Upper lobe of left lung (tissue), 6 donors: Measurements from ENCODE around the gene PLA2G5. TPM values are rescaled to one million over a fixed set of nuclear protein-coding genes. Genes with fewer than 3 reads are reported as not detected.
"Not testable (repeated sequence)": the region's sequence is repeated elsewhere in the genome, so short reads cannot be mapped to it uniquely, and the experiment has no call there.

Source experiments
- ATAC-seq, 2 donors: fragments of 200-7000 bp; cut with Tn5 transposase; one replicate each; pipeline ENCODE4 v1.9.1; 2022; ENCODE audit warnings: mild to moderate bottlenecking in 2 of 2, moderate library complexity in 2 of 2; ENCODE audit not compliant: low FRiP score in 2 of 2
- DNase-seq, 2 donors: peaks; one replicate each; pipeline ENCODE4 v3.0.0-alpha.2; 2019 to 2020
- H3K27ac ChIP-seq, 4 donors: fragments of 200-600 bp; sonication (generic); one replicate each; pipeline ENCODE4 v1.5.1; 2016 to 2019
- H3K27me3 ChIP-seq, 4 donors: fragments of 200-600 bp; sonication (generic); one replicate each; pipeline ENCODE4 v1.5.1; 2017 to 2019
- H3K36me3 ChIP-seq, 4 donors: fragments of 200-600 bp; sonication (generic); one replicate each; pipeline ENCODE4 v1.5.1; 2016 to 2019
- H3K4me1 ChIP-seq, 4 donors: fragments of 200-600 bp; sonication (generic); one replicate each; pipeline ENCODE4 v1.5.1; 2018 to 2019
- H3K4me3 ChIP-seq, 4 donors: fragments of 200-600 bp; sonication (generic); one replicate each; pipeline ENCODE4 v1.5.1; 2017 to 2019; ENCODE audit warnings: mild to moderate bottlenecking in 2 of 4, moderate library complexity in 1 of 4
- H3K9me3 ChIP-seq, 4 donors: fragments of 200-600 bp; sonication (generic); one replicate each; pipeline ENCODE4 v1.5.1; 2018 to 2019
- CTCF ChIP-seq, 6 experiments: fragments of 450-650 bp in 4 of 6; fragments of 200-600 bp in 2 of 6; sonication (generic) in 2 of 6; IDR thresholded peaks; one replicate each; pipeline ENCODE4 v1.5.1; 2016 to 2019; ENCODE audit warnings: antibody characterized with exemption in 6 of 6
- EP300 ChIP-seq, 4 donors: sonication (generic); formaldehyde crosslinking; IDR thresholded peaks; one replicate each; pipeline ENCODE4 v1.5.1; 2017; ENCODE audit warnings: antibody characterized with exemption in 4 of 4, control low read depth in 2 of 4
- POLR2A ChIP-seq, 4 donors: fragments of 450-650 bp; IDR thresholded peaks; one replicate each; pipeline ENCODE4 v1.5.1; 2016 to 2017; ENCODE audit warnings: antibody characterized with exemption in 4 of 4, mild to moderate bottlenecking in 2 of 4
- POLR2AphosphoS5 ChIP-seq, 2 donors: sonication (generic); formaldehyde crosslinking; IDR thresholded peaks; one replicate each; pipeline ENCODE4 v1.5.1; 2017; ENCODE audit warnings: antibody characterized with exemption in 2 of 2
- WGBS, 2 donors: methylation state at CpG; one replicate each; pipeline ENCODE4 v1.1.5; 2017 to 2018; 5-methylcytosine and 5-hydroxymethylcytosine counted together
- total RNA-seq, 6 donors: library from RNA; depleted of rRNA in 4 of 6; stranded (reverse); fragments of >200 nt in 4 of 6; gene quantifications; one replicate each; pipeline versions ENCODE4 v1.1.0 to v1.2.1, GENCODE V29; 2016 to 2021
- donor health status: DM: no; HTN: no; CAD: no; lungs with moderate emphysema.
- donor health status: DM: no; HTN: yes; CAD: no; lungs with severe emphysema.

Gene PLA2G5
- 1 to 10 TPM in 5 of 6 donors, not detected in 1; 1.4 to 5.1 (median 3.1) TPM for total RNA-seq

- WGBS, 2 donors: 34 to 35% methylated on average over 7 of the region's 7 CpGs
- peak in 1 of 2 donors; percentile 79 for ATAC-seq
- no peaks in the 10 kb centered on the region for H3K9me3 ChIP-seq
- H3K27ac ChIP-seq: peak within 1 kb of the TSS in 2 of 4 donors; percentile 56 to 64
- H3K4me3 ChIP-seq: peak within 1 kb of the TSS; percentile 3 to 35 (median 26)
- no peak for DNase-seq
- TF ChIP-seq EP300 (IDR thresholded peaks at IDR 0.05): no peak
- TF ChIP-seq POLR2A (IDR thresholded peaks at IDR 0.05): no peak
- TF ChIP-seq CTCF (IDR thresholded peaks at IDR 0.05): no peak
- TF ChIP-seq POLR2AphosphoS5 (IDR thresholded peaks at IDR 0.05): no peak
- no peaks in the 10 kb centered on the region for H3K27me3 ChIP-seq
- no peaks in the 10 kb centered on the region for H3K36me3 ChIP-seq
- peaks cover 0 to 9% (median 3%) of the 10 kb centered on the region in 4 donors for H3K4me1 ChIP-seq
Observed at GRCh38 chr1:20069874-20070273, at the start of gene PLA2G5. TSS of gene PLA2G5 (plus strand) at chr1:20070194. CDS start at chr1:20084831, 14,637 bp downstream.

GRCh38 chr1:20028125-20028524, 41.9 kb upstream of the PLA2G5 start:
- H3K27me3 ChIP-seq: no peaks in the 10 kb centered on the region
- no peaks in the 10 kb centered on the region for H3K4me1 ChIP-seq
- DNase-seq (no peak), ATAC-seq (no peak)
- no peak overlapping the region for H3K27ac ChIP-seq
- H3K9me3 ChIP-seq: no peaks in the 10 kb centered on the region
- no peaks in the 10 kb centered on the region for H3K36me3 ChIP-seq
- WGBS, 2 donors: 87 to 88% methylated on average over 5 of the region's 5 CpGs
- no peak overlapping the region for H3K4me3 ChIP-seq
- TF ChIP-seq EP300 (IDR thresholded peaks at IDR 0.05) (no peak), POLR2A (IDR thresholded peaks at IDR 0.05) (no peak), POLR2AphosphoS5 (IDR thresholded peaks at IDR 0.05) (no peak), CTCF (IDR thresholded peaks at IDR 0.05) (no peak)

GRCh38 chr1:20028726-20029125, 41.3 kb upstream of the PLA2G5 start:
- Histone ChIP-seq H3K4me3 (no peak overlapping the region), H3K27ac (no peak overlapping the region), H3K4me1 (no peaks in the 10 kb centered on the region), H3K27me3 (no peaks in the 10 kb centered on the region), H3K9me3 (no peaks in the 10 kb centered on the region), H3K36me3 (no peaks in the 10 kb centered on the region)
- no peak for ATAC-seq
- DNase-seq: no peak
- 76 to 93% methylated on average over 3 to 5 of the region's 5 CpGs for WGBS, 2 donors
- TF ChIP-seq POLR2AphosphoS5 (IDR thresholded peaks at IDR 0.05): no peak
- no peak for TF ChIP-seq POLR2A (IDR thresholded peaks at IDR 0.05)
- no peak for TF ChIP-seq CTCF (IDR thresholded peaks at IDR 0.05)
- TF ChIP-seq EP300 (IDR thresholded peaks at IDR 0.05): no peak

GRCh38 chr1:20029178-20029912, 40.6 kb upstream of the PLA2G5 start:
- 70 to 80% methylated on average over 20 of the region's 20 CpGs for WGBS, 2 donors
- ATAC-seq (no peak), DNase-seq (no peak)
- Histone ChIP-seq H3K9me3 (no peaks in the 10 kb centered on the region), H3K27ac (no peak overlapping the region), H3K27me3 (no peaks in the 10 kb centered on the region), H3K4me1 (no peaks in the 10 kb centered on the region), H3K36me3 (no peaks in the 10 kb centered on the region), H3K4me3 (no peak overlapping the region)
- no peak for TF ChIP-seq POLR2A (IDR thresholded peaks at IDR 0.05)

GRCh38 chr1:20030436-20031151, 39.4 kb upstream of the PLA2G5 start:
- not testable (repeated sequence) for DNase-seq, H3K27me3 ChIP-seq, H3K27ac ChIP-seq, H3K9me3 ChIP-seq, H3K4me1 ChIP-seq, ATAC-seq, H3K4me3 ChIP-seq, H3K36me3 ChIP-seq
- WGBS, 2 donors: 83 to 93% methylated on average over 5 to 6 of the region's 6 CpGs
